K562 (cell line): ENCODE data around the gene RPL3. TPM values are rescaled to one million over a fixed set of nuclear protein-coding genes. Genes with fewer than 3 reads are reported as not detected.
A peak's percentile ranks its signal among the peaks of the same experiment; 100 is the strongest.

Source experiments
- MGA ChIP-seq: fragments of 450-650 bp; IDR thresholded peaks from 2 replicates; pipeline ENCODE4 v1.6.1; 2016; ENCODE audit warnings: mild to moderate bottlenecking, moderate library complexity
- USF2 ChIP-seq: sonication (generic); formaldehyde crosslinking; IDR thresholded peaks from 2 replicates; pipeline ENCODE4 v1.5.0; 2020; ENCODE audit warnings: missing genetic modification reagents
- XRCC5 ChIP-seq: fragments of 200-400 bp; formaldehyde crosslinking; IDR thresholded peaks from 2 replicates; pipeline ENCODE4 v1.6.1; 2017; ENCODE audit warnings: low read depth, mild to moderate bottlenecking, low read length
- ZNF134 ChIP-seq: fragments of 250-450 bp; sonication (Bioruptor Pico); conservative IDR thresholded peaks from 2 replicates; pipeline ENCODE4 v1.4.0; 2020
- polyA plus RNA-seq, 8 experiments: library from polyadenylated mRNA; depleted of rRNA in 4 of 8; stranded (reverse) in 5 of 8; unstranded in 3 of 8; fragments of >200 nt; fragmentation: Nextera tagmentation in 2 of 8; fragmentation: Illumina TruSeq in 1 of 8; extraction: Ambion mirVana in 2 of 8; extraction: Trizol in 1 of 8; gene quantifications; 2 replicates each; pipeline versions ENCODE4 v1.2.1 to v1.2.3, GENCODE V29; 2011 to 2014; ENCODE audit warnings: inconsistent platforms in 1 of 8, missing spikeins in 1 of 8
- total RNA-seq, 7 experiments: library from RNA; depleted of rRNA in 6 of 7; stranded (reverse); fragments of >200 nt in 6 of 7; fragmentation: Illumina TruSeq in 2 of 7; extraction: Trizol in 2 of 7; gene quantifications; 2 replicates each; pipeline versions ENCODE4 v1.2.1 to v1.2.3, GENCODE V29; 2011 to 2021; ENCODE audit warnings: low replicate concordance in 1 of 7
- TF ChIP-seq, protein P1 (sequence below): sonication (generic); formaldehyde crosslinking; IDR thresholded peaks from 2 replicates; pipeline ENCODE4 v1.8.0; 2023; ENCODE audit warnings: mild to moderate bottlenecking, missing genetic modification reagents
- TF ChIP-seq, protein P2 (sequence below): fragments of 450-650 bp; IDR thresholded peaks from 2 replicates; pipeline ENCODE4 v1.6.1; 2018; ENCODE audit not compliant: partially characterized antibody

Gene RPL3
- total and polyA plus RNA-seq, 9 of the 15 experiments (the other 6 are each of a cell fraction or from before 2014, with no cell fraction given) = 1,624 to 4,066 (median 2,565) TPM

GRCh38 chr22:39292561-39293074, 26.8 kb downstream of the RPL3 start (continued):
- TF ChIP-seq MGA (peak; percentile 96), ZNF134 (CRISPR knock-in tag) (0 out of 2 replicates have a peak, but pooled peaks have one; percentile 8), USF2 (CRISPR knock-in tag) (no peak), XRCC5 (no peak)
- TF ChIP-seq, protein P1, sequence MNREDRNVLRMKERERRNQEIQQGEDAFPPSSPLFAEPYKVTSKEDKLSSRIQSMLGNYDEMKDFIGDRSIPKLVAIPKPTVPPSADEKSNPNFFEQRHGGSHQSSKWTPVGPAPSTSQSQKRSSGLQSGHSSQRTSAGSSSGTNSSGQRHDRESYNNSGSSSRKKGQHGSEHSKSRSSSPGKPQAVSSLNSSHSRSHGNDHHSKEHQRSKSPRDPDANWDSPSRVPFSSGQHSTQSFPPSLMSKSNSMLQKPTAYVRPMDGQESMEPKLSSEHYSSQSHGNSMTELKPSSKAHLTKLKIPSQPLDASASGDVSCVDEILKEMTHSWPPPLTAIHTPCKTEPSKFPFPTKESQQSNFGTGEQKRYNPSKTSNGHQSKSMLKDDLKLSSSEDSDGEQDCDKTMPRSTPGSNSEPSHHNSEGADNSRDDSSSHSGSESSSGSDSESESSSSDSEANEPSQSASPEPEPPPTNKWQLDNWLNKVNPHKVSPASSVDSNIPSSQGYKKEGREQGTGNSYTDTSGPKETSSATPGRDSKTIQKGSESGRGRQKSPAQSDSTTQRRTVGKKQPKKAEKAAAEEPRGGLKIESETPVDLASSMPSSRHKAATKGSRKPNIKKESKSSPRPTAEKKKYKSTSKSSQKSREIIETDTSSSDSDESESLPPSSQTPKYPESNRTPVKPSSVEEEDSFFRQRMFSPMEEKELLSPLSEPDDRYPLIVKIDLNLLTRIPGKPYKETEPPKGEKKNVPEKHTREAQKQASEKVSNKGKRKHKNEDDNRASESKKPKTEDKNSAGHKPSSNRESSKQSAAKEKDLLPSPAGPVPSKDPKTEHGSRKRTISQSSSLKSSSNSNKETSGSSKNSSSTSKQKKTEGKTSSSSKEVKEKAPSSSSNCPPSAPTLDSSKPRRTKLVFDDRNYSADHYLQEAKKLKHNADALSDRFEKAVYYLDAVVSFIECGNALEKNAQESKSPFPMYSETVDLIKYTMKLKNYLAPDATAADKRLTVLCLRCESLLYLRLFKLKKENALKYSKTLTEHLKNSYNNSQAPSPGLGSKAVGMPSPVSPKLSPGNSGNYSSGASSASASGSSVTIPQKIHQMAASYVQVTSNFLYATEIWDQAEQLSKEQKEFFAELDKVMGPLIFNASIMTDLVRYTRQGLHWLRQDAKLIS (CRISPR knock-in tag) = no peak
- TF ChIP-seq, protein P2, sequence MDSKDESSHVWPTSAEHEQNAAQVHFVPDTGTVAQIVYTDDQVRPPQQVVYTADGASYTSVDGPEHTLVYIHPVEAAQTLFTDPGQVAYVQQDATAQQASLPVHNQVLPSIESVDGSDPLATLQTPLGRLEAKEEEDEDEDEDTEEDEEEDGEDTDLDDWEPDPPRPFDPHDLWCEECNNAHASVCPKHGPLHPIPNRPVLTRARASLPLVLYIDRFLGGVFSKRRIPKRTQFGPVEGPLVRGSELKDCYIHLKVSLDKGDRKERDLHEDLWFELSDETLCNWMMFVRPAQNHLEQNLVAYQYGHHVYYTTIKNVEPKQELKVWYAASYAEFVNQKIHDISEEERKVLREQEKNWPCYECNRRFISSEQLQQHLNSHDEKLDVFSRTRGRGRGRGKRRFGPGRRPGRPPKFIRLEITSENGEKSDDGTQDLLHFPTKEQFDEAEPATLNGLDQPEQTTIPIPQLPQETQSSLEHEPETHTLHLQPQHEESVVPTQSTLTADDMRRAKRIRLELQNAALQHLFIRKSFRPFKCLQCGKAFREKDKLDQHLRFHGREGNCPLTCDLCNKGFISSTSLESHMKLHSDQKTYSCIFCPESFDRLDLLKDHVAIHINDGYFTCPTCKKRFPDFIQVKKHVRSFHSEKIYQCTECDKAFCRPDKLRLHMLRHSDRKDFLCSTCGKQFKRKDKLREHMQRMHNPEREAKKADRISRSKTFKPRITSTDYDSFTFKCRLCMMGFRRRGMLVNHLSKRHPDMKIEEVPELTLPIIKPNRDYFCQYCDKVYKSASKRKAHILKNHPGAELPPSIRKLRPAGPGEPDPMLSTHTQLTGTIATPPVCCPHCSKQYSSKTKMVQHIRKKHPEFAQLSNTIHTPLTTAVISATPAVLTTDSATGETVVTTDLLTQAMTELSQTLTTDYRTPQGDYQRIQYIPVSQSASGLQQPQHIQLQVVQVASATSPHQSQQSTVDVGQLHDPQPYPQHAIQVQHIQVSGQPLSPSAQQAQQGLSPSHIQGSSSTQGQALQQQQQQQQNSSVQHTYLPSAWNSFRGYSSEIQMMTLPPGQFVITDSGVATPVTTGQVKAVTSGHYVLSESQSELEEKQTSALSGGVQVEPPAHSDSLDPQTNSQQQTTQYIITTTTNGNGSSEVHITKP = peak; percentile 30
